Measurements from ENCODE around the gene TARBP1.

DNA sequence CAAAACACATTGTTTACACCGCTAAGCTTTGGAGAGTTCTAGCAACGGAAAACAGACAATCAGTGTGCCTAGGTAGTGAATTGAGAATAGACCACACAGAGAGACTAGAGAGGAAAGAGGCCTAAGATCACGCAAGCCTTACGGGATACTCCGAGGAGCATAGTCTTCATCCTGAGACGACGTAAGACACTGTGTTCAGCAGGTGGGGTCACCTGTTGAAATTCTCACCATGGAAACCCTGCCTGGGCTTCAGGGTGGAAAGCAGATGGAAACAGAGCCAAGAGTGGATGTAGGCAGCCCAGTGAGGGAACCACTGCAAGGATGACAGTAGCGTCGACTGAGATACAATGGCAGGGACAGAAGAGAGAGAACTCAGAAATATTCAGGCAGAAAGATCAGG, 65.5 kb downstream of the TARBP1 start:
- TF ChIP-seq, protein P1, sequence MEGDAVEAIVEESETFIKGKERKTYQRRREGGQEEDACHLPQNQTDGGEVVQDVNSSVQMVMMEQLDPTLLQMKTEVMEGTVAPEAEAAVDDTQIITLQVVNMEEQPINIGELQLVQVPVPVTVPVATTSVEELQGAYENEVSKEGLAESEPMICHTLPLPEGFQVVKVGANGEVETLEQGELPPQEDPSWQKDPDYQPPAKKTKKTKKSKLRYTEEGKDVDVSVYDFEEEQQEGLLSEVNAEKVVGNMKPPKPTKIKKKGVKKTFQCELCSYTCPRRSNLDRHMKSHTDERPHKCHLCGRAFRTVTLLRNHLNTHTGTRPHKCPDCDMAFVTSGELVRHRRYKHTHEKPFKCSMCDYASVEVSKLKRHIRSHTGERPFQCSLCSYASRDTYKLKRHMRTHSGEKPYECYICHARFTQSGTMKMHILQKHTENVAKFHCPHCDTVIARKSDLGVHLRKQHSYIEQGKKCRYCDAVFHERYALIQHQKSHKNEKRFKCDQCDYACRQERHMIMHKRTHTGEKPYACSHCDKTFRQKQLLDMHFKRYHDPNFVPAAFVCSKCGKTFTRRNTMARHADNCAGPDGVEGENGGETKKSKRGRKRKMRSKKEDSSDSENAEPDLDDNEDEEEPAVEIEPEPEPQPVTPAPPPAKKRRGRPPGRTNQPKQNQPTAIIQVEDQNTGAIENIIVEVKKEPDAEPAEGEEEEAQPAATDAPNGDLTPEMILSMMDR (IDR thresholded peaks at IDR 0.05; ENCODE audit: poor library complexity), result no peak
- TF ChIP-seq EZH2phosphoT487 (IDR thresholded peaks at IDR 0.05; ENCODE audit: low read depth, severe bottlenecking, unreplicated experiment), result no peak
- TF ChIP-seq EZH2 (IDR thresholded peaks at IDR 0.05; ENCODE audit: borderline replicate concordance), result no peak
